HEK293 (cell line): ENCODE measurements around the gene SCYL1.

Source experiments
- BCL6B ChIP-seq: fragments of 450-650 bp; formaldehyde crosslinking; IDR thresholded peaks from 2 replicates; pipeline ENCODE4 v1.5.1; 2017; ENCODE audit warnings: missing biosample characterization, missing genetic modification characterization
- EGR2 ChIP-seq: fragments of 450-650 bp; formaldehyde crosslinking; IDR thresholded peaks from 2 replicates; pipeline ENCODE4 v1.5.1; 2016; ENCODE audit warnings: low read depth, missing biosample characterization, missing genetic modification characterization
- GLIS1 ChIP-seq: fragments of 450-650 bp; formaldehyde crosslinking; IDR thresholded peaks from 2 replicates; pipeline ENCODE4 v1.5.1; 2016; ENCODE audit warnings: missing biosample characterization, missing genetic modification characterization
- HIC1 ChIP-seq: fragments of 450-650 bp; formaldehyde crosslinking; IDR thresholded peaks from 2 replicates; pipeline ENCODE4 v1.5.1; 2016; ENCODE audit warnings: missing biosample characterization, missing genetic modification characterization
- KLF10 ChIP-seq: fragments of 450-650 bp; IDR thresholded peaks from 2 replicates; pipeline ENCODE4 v1.5.1; 2018; ENCODE audit warnings: missing biosample characterization, mild to moderate bottlenecking, missing genetic modification characterization
- KLF17 ChIP-seq: fragments of 450-650 bp; formaldehyde crosslinking; IDR thresholded peaks from 2 replicates; pipeline ENCODE4 v1.5.1; 2016; ENCODE audit warnings: missing biosample characterization, missing genetic modification characterization
- OVOL3 ChIP-seq: fragments of 450-650 bp; formaldehyde crosslinking; IDR thresholded peaks from 2 replicates; pipeline ENCODE4 v1.5.1; 2016; ENCODE audit warnings: missing biosample characterization, missing genetic modification characterization
- PBX3 ChIP-seq: sonication (generic); formaldehyde crosslinking; IDR thresholded peaks from 2 replicates; pipeline ENCODE4 v1.8.1; 2022; ENCODE audit warnings: mild to moderate bottlenecking, moderate library complexity, missing genetic modification reagents
- SALL2 ChIP-seq: fragments of 450-650 bp; formaldehyde crosslinking; IDR thresholded peaks from 2 replicates; pipeline ENCODE4 v1.5.0; 2017; ENCODE audit warnings: missing biosample characterization, mild to moderate bottlenecking, missing genetic modification characterization, borderline replicate concordance
- SP2 ChIP-seq: fragments of 450-650 bp; formaldehyde crosslinking; IDR thresholded peaks from 2 replicates; pipeline ENCODE4 v1.5.1; 2016; ENCODE audit warnings: missing biosample characterization, missing genetic modification characterization
- SP3 ChIP-seq: fragments of 450-650 bp; formaldehyde crosslinking; IDR thresholded peaks from 2 replicates; pipeline ENCODE4 v1.5.1; 2016; ENCODE audit warnings: missing biosample characterization, missing genetic modification characterization
- SP7 ChIP-seq: fragments of 450-650 bp; formaldehyde crosslinking; IDR thresholded peaks from 2 replicates; pipeline ENCODE4 v1.5.1; 2016; ENCODE audit warnings: missing biosample characterization, missing genetic modification characterization
- ZBTB26 ChIP-seq: fragments of 450-650 bp; formaldehyde crosslinking; optimal IDR thresholded peaks from 2 replicates; pipeline ENCODE3; 2016; ENCODE audit warnings: missing biosample characterization, mild to moderate bottlenecking, missing genetic modification characterization
- ZBTB8A ChIP-seq: fragments of 450-650 bp; formaldehyde crosslinking; IDR thresholded peaks from 2 replicates; pipeline ENCODE4 v1.5.1; 2016; ENCODE audit warnings: missing biosample characterization, missing genetic modification characterization
- ZEB2 ChIP-seq: fragments of 450-650 bp; formaldehyde crosslinking; IDR thresholded peaks from 2 replicates; pipeline ENCODE4 v1.5.1; 2016; ENCODE audit warnings: missing biosample characterization, missing genetic modification characterization
- ZFP41 ChIP-seq: fragments of 450-650 bp; formaldehyde crosslinking; IDR thresholded peaks from 2 replicates; pipeline ENCODE4 v1.5.1; 2016; ENCODE audit warnings: missing biosample characterization, missing genetic modification characterization, borderline replicate concordance
- ZFP69B ChIP-seq: fragments of 450-650 bp; formaldehyde crosslinking; IDR thresholded peaks from 2 replicates; pipeline ENCODE4 v1.5.1; 2016; ENCODE audit warnings: missing biosample characterization, missing genetic modification characterization
- ZNF132 ChIP-seq: fragments of 450-650 bp; formaldehyde crosslinking; IDR thresholded peaks from 2 replicates; pipeline ENCODE4 v1.5.1; 2017; ENCODE audit warnings: missing biosample characterization, missing genetic modification characterization, borderline replicate concordance
- ZNF148 ChIP-seq: fragments of 450-650 bp; formaldehyde crosslinking; IDR thresholded peaks from 2 replicates; pipeline ENCODE4 v1.5.0; 2017; ENCODE audit warnings: missing biosample characterization, missing genetic modification characterization, borderline replicate concordance
- ZNF16 ChIP-seq: fragments of 450-650 bp; formaldehyde crosslinking; IDR thresholded peaks from 2 replicates; pipeline ENCODE4 v1.5.1; 2016; ENCODE audit warnings: low read depth, missing biosample characterization, missing genetic modification characterization
- ZNF214 ChIP-seq: fragments of 450-650 bp; formaldehyde crosslinking; IDR thresholded peaks from 2 replicates; pipeline ENCODE4 v1.5.1; 2017; ENCODE audit warnings: missing biosample characterization, mild to moderate bottlenecking, missing genetic modification characterization, borderline replicate concordance
- ZNF266 ChIP-seq: fragments of 450-650 bp; formaldehyde crosslinking; IDR thresholded peaks from 2 replicates; pipeline ENCODE4 v1.5.1; 2016; ENCODE audit warnings: missing biosample characterization, missing genetic modification characterization, low read depth
- ZNF292 ChIP-seq: fragments of 450-650 bp; formaldehyde crosslinking; IDR thresholded peaks from 2 replicates; pipeline ENCODE4 v1.5.1; 2016; ENCODE audit warnings: low read depth, missing biosample characterization, missing genetic modification characterization, borderline replicate concordance
- ZNF510 ChIP-seq: fragments of 450-650 bp; formaldehyde crosslinking; IDR thresholded peaks from 2 replicates; pipeline ENCODE4 v1.5.1; 2018; ENCODE audit warnings: mild to moderate bottlenecking, missing genetic modification characterization, missing biosample characterization; ENCODE audit not compliant: insufficient replicate concordance
- ZNF549 ChIP-seq: fragments of 450-650 bp; IDR thresholded peaks from 2 replicates; pipeline ENCODE4 v1.5.1; 2018; ENCODE audit warnings: missing biosample characterization, missing genetic modification characterization, mild to moderate bottlenecking, inconsistent platforms, moderate library complexity
- ZNF555 ChIP-seq: fragments of 450-650 bp; formaldehyde crosslinking; conservative IDR thresholded peaks from 2 replicates; pipeline ENCODE4 v1.5.1; 2017; ENCODE audit warnings: missing biosample characterization, mild to moderate bottlenecking, missing genetic modification characterization, inconsistent platforms
- ZNF639 ChIP-seq: fragments of 450-650 bp; formaldehyde crosslinking; IDR thresholded peaks from 2 replicates; pipeline ENCODE4 v1.5.1; 2016; ENCODE audit warnings: missing biosample characterization, missing genetic modification characterization
- ZNF654 ChIP-seq: fragments of 450-650 bp; formaldehyde crosslinking; IDR thresholded peaks from 2 replicates; pipeline ENCODE4 v1.5.1; 2016; ENCODE audit warnings: low read depth, missing biosample characterization, missing genetic modification characterization
- ZSCAN23 ChIP-seq: fragments of 450-650 bp; formaldehyde crosslinking; IDR thresholded peaks from 2 replicates; pipeline ENCODE4 v1.5.1; 2016; ENCODE audit warnings: missing biosample characterization, missing genetic modification characterization

SCYL1 gene

GRCh38 chr11:65575568-65576231, 50.8 kb downstream of the SCYL1 start, which contains the start of gene EHBP1L1 (continued):
- TF ChIP-seq ZNF639 (tag by site-specific recombination) (no peak), ZNF214 (tag by site-specific recombination) (no peak), SALL2 (tag by site-specific recombination) (no peak), ZNF148 (no peak), SP2 (tag by site-specific recombination) (0 out of 2 replicates have a peak, but pooled peaks have one; percentile 11), ZNF549 (tag by site-specific recombination) (no peak), BCL6B (no peak), KLF17 (tag by site-specific recombination) (0 out of 2 replicates have a peak, but pooled peaks have one; percentile 21), SP3 (peak; percentile 34; the same call in 1 of the 2 replicates), ZFP41 (tag by site-specific recombination) (no peak), HIC1 (tag by site-specific recombination) (0 out of 2 replicates have a peak, but pooled peaks have one; percentile 28), ZBTB26 (tag by site-specific recombination) (peak; percentile 41), ZEB2 (tag by site-specific recombination) (no peak), ZFP69B (tag by site-specific recombination) (no peak), ZSCAN23 (no peak), ZNF510 (no peak), ZNF654 (tag by site-specific recombination) (no peak), KLF10 (tag by site-specific recombination) (peak; percentile 80), ZBTB8A (tag by site-specific recombination) (no peak), ZNF266 (tag by site-specific recombination) (no peak), ZNF292 (no peak), GLIS1 (tag by site-specific recombination) (peak; percentile 29; the same call in 1 of the 2 replicates), PBX3 (CRISPR knock-in tag) (0 out of 2 replicates have a peak, but pooled peaks have one; percentile 31), ZNF16 (no peak), EGR2 (tag by site-specific recombination) (no peak), SP7 (tag by site-specific recombination) (no peak), ZNF132 (tag by site-specific recombination) (no peak), ZNF555 (no peak), OVOL3 (tag by site-specific recombination) (no peak)
